Stimulated activated CD4-positive, alpha-beta T cell treated with anti-CD3 and anti-CD28 coated beads, Interleukin-4, amount 100 ng/mL, for 48 hours (primary cell): ENCODE measurements around the gene LIMCH1.
A peak's percentile ranks its signal among the peaks of the same experiment; 100 is the strongest.
"Not testable (repeated sequence)": the region's sequence is repeated elsewhere in the genome, so short reads cannot be mapped to it uniquely, and the experiment has no call there.

Experiments
- DNase-seq, 2 donors: peaks; one replicate each; pipeline ENCODE4 v3.0.0-alpha.2; 2020; ENCODE audit warnings: low read depth in 2 of 2

LIMCH1 gene

GRCh38 chr4:41642746-41643145 is 104.8 kb downstream of the LIMCH1 start:
- not testable (repeated sequence) for DNase-seq

DNA sequence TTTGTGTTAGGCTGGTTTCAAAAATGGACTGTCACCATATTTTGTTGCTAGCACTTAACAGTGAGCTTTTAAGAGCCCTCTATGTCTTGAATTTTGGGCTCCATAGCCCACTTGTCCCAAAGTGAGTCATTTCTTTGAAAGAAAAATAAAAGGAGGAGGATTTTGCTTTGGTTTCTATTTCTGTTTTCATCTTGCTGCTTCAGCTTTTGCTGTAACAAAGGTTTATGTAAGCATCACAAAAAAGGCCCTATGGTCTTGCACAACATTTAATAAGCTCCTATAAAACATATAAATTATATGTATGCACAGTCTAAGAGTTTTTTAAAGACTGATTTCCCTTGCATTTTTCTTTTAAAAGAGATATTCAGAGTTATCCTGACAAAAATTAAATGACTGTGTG is 105.4 kb downstream of the LIMCH1 start:
- no peak for DNase-seq

GRCh38 chr4:41644288-41644914 is 106.4 kb downstream of the LIMCH1 start:
- peak in 1 of 2 donors; percentile 29 for DNase-seq

- DNase-seq: no peak
Measured at GRCh38 chr4:41644915-41645295, 106.9 kb downstream of the LIMCH1 start.

DNA sequence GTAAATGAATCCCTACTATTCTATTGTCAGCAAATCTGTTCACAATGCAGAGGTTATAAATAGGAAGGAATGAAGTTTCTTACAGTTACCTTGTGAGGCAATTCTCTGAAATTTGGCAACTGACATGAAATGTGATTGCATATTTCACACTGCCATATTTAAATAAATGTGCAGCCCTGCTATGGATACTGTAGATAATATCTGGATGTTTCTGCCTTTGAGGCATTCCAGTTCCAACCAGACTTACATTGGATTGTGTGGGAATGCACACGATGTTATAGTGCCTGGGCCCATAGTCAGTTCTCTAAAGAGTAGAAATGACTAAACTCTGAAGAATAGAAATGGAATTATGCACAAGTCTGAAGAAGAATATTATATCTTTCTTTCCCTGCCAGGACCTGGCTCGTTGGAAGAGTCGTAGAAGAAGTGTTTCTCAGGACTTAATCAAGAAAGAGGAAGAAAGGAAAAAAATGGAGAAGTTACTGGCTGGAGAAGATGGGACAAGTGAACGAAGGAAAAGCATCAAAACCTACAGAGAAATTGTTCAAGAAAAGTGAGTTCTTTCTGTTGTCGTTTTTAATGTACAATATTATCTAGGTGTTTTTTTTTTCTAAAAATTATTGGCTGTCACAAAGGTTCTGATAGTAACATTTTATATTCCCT is 107.9 kb downstream of the LIMCH1 start:
- DNase-seq: no peak

- no peak for DNase-seq
Measured at GRCh38 chr4:41646862-41647261, 108.9 kb downstream of the LIMCH1 start.

DNA sequence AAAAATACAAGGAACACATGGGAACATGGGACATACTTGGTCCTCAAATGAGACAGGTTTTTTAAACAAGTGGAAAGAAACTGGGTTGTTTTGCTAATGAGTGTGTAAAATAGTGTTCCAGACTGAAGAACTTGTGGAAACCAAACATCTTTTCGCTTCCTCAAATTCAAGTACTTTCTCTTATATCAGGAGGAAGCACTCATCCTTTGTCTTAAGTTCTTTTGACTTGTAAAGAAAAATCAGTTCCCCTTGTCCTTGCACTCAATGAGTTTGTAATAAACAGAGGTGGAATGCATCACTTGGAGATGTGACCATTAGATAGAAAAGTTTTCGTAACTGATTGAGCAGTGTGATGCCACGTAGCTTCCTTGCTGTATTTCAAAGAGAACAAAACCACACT is 109.4 kb downstream of the LIMCH1 start:
- no peak for DNase-seq

DNA sequence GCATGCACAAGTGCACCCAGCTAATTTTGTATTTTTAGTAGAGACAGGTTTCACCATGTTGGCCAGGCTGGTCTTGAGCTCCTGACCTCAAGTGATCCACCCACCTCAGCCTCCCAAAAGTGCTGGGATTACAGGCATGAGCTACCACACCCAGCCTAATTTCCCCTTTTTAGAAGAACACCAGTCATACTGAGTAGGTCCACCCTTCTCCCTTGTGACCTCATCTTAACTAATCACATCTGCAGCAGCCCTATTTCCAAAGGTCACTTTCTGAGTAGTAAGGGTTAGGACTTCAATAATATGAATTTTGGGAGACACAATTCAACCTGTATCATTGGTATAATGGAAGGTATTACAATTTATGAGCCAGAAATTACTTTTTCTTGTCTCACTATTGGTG is 113.2 kb downstream of the LIMCH1 start:
- DNase-seq: not testable (repeated sequence)

GRCh38 chr4:41652971-41653370 is 115.0 kb downstream of the LIMCH1 start:
- DNase-seq: no peak

DNA sequence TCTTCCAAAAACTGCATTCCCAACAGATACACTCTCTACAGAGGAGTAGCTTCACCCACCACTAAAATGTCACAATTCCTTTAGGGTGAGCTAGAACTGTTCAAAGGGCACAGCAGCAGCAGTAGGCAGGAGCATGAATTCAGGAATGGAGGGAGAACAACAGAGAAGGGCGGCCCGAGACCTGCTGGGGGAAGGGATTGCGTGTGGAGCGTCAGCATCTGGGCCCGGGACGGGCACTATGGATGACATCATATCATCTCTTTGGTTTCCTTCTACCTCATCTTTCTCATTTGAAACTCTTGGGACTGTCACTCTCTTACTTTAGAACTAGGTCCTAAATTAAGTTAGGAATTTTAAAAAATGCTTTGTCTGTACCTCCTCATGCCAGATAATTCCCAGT is 115.6 kb downstream of the LIMCH1 start:
- no peak for DNase-seq

DNA sequence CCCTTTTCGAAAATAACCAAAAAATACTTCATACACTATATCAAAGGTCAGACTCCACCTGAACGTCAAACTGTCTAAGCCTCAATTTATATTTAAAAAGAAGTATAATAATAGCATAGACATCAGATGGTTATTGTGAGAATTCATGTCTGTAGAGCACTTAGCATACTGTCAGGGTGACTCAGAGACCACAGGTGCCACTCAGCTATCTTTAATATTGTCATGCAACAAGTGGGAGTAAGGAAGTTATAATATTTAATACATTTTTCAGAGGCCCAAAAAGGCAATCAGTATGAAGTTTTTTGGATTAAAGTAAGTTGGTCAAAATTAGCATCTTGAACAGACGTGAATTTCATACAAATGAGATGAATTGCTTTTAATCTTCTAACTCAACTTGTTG is 117.2 kb downstream of the LIMCH1 start:
- no peak for DNase-seq

- DNase-seq: no peak
Measured at GRCh38 chr4:41656106-41656505, 118.1 kb downstream of the LIMCH1 start.

DNA sequence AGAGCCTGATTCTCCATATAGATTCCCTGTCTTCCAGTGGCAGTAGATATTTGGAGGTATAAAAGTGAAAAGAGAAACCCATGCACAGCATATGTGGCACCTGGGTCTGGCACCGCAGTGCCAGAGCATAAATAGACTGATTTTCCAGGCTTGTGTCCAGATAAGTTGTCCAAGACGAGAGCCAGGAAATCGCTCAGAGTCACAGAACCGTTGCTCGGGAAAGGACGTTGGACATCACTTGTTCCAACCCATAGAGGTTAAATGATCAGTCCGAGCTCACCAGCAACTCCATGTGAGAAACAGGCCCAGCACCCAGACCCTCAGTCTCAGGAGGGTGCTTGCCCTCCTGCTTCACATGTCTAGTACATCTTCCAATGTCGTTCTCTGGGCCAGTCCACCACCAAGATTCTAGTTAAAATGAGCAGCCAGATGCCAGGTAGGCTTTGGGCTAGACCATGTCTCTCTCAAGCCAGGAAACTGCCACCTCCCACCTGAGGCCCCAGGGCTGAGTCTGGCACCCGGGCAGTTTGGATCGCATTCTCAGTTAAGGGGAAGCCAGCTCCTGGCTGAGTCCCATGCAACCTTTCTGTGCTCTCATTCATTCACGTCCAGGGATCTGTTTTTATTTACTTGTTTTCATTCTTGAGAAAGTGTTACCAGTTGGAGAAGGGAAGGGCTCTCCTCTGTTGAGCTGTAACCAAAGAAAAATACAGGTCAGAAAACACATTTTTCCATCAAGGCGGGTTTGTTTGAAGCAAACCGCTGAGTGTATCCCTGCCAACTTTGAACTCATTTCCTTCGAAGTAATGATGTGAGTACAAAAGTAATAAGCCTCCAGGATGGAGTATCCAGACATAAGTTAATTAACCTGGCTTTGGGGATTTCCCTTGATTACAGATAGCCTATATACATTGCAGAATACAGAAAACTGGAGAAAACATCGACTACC is 118.9 kb downstream of the LIMCH1 start:
- no peak for DNase-seq

DNA sequence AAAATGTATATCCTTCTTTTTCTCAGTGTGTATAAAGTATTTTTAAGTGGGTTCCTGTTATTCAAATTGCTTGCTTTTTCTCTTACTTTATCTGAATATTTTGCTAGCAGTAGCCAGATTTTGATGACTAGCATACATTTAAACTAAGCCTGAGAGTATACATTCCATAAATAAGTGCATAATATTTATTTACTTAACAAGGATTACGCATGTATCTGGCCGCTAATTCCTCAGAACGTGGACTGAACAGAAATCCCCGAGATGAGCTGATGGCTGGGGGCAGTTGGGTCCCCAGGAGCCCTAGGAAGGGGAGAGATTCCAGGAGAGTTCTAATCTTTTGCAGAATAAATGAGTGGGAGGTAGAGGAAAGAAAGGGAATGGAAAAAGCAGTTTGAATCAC is 119.6 kb downstream of the LIMCH1 start:
- no peak for DNase-seq

DNA sequence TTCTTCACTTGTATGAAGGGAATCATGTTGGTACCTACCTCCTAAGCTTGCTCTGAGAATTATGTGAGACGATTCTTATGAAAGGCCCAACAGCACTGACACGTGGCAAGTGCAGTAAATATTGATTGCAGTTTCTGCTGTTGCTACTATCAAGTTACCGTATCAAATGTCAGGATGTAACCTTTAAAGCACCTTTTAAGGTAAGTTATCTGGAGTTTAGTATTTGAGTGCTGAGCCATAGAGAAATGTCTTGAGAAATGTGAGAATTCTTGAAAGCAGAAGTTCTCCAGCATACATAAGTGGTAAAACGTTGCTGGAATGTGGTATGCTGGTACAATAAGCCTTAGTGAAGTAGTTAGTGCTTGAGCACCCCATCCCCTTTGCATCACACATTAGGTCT is 120.2 kb downstream of the LIMCH1 start:
- no peak for DNase-seq

GRCh38 chr4:41660352-41660751 is 122.4 kb downstream of the LIMCH1 start:
- no peak for DNase-seq

DNA sequence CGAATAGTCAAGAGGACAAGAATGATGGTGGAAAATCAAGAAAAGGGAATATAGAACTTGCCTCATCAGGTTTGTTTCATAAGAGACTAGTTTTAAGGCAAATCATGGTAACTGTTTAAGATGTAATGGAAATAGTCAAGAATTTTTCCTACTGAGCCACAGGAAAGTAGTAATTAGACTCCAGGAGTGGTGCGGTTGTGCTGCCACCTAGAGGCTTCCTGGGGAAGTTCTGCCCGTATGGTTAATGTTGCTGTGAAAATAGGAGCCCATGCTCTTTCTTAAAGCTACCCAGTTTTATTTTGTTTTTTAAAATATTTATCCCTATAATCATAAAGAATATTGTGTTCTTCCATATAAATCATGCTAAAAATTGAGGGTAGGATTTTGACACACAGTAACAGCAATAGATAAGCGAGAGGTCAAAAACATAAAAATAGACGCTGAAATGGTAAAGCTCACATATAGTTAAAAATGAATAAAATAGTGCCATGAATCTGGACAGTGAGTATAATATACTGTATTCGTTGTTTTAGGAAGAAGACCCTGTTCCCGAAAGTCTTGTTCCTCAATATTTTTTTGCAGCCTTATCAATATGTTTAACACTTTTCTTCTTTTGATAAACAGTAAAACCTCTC is 123.6 kb downstream of the LIMCH1 start:
- DNase-seq: peak in 1 of 2 donors; percentile 42

- DNase-seq: no peak
Measured at GRCh38 chr4:41665636-41666207, 127.8 kb downstream of the LIMCH1 start.

DNA sequence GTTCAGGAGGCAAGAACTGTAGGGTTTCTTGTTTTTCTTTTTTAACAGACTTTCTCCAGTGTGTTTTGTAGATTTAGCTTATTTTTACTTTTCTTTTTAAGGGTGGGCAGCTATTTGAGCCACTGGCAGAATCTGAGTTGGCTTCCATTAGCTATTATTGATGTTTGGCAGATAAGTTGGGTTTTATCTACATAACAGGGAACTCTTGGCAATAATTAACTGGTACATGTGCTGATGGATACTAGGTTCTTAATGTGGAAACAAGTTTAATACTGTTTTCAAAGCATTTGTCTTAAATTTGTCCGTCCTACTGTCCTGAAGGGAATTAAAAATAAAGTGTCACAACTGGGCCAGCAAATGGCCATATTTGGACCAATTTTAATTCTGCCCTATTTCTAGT is 130.1 kb downstream of the LIMCH1 start:
- no peak for DNase-seq

- no peak for DNase-seq
Measured at GRCh38 chr4:41670530-41670929, 132.6 kb downstream of the LIMCH1 start.

- no peak for DNase-seq
Measured at GRCh38 chr4:41670982-41671381, 133.0 kb downstream of the LIMCH1 start.
